GM12891 (cell line): ENCODE results near the gene RPH3AL.
A peak's percentile ranks its signal among the peaks of the same experiment; 100 is the strongest.
"Not testable (repeated sequence)": the region's sequence is repeated elsewhere in the genome, so short reads cannot be mapped to it uniquely, and the experiment has no call there.

Experiments
- DNase-seq: peaks from one replicate; pipeline ENCODE4 v3.0.0; 2011; ENCODE audit warnings: low spot score; ENCODE audit not compliant: insufficient read length
- FAIRE-seq: peaks from 2 replicates; lab custom pipeline; 2011; peaks lifted over from hg19 to GRCh38; lab: Jason Lieb, UNC
- PAX5 ChIP-seq: IDR thresholded peaks from 2 replicates; pipeline ENCODE4 v1.6.1; 2011; ENCODE audit warnings: low read length, moderate library complexity, mild to moderate bottlenecking; ENCODE audit not compliant: insufficient read depth, severe bottlenecking
- POLR2A ChIP-seq: IDR thresholded peaks from 2 replicates; pipeline ENCODE4 v1.6.1; 2011; ENCODE audit warnings: low read depth, low read length, control low read depth
- POLR2AphosphoS5 ChIP-seq: IDR thresholded peaks from 2 replicates; pipeline ENCODE4 v1.6.1; 2011; ENCODE audit warnings: low read depth, low read length, control low read depth
- POU2F2 ChIP-seq: IDR thresholded peaks from 2 replicates; pipeline ENCODE4 v1.6.1; 2011; ENCODE audit warnings: low read depth, mild to moderate bottlenecking, control low read depth, low read length, moderate library complexity
- SPI1 ChIP-seq: IDR thresholded peaks from 2 replicates; pipeline ENCODE4 v1.6.1; 2011; ENCODE audit warnings: low read depth, low read length, control low read depth
- TAF1 ChIP-seq: IDR thresholded peaks from 2 replicates; pipeline ENCODE4 v1.6.1; 2011; ENCODE audit warnings: low read depth, low read length, control low read depth

RPH3AL gene

GRCh38 chr17:171871-172270 is 180.7 kb downstream of the RPH3AL start:
- no peak for DNase-seq
- TF ChIP-seq SPI1 (no peak), TAF1 (no peak), POU2F2 (no peak), POLR2AphosphoS5 (no peak), POLR2A (no peak), PAX5 (no peak)
- FAIRE-seq: no peak

DNA sequence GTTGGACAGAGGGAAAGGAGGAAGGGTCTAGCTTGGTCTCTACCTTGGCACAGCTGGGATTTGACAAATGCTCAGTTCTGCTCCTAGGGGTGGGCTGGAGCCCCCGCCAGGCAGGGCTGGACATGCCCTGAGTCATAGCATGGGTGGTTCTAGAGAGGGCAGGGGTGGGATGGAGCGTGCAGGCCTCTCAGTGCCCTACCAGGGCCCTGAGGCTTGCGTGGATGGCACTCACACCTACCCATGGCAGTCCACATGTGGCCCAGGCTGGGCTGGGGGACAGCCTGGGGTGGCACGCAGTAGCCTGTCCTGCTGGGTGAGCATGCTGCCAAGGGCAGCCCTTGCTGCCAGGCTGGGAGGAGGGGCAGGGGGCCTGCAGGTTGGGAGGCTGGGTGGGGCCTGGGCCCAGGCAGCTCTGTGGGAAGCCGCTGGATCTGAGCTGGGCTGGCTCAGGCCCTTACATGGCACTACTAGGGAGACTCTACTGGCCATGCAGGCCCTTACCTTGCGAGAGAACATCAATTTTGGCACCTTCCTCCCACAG is 182.4 kb downstream of the RPH3AL start:
- no peak for FAIRE-seq
- no peak for TF ChIP-seq TAF1
- TF ChIP-seq POLR2A: no peak
- TF ChIP-seq SPI1: no peak
- TF ChIP-seq PAX5: no peak
- no peak for TF ChIP-seq POLR2AphosphoS5
- TF ChIP-seq POU2F2: no peak
- no peak for DNase-seq

- not testable (repeated sequence) for DNase-seq, FAIRE-seq
These were observed 184.0 kb downstream of the RPH3AL start for GRCh38 chr17:168614-169013.

- FAIRE-seq (no peak), DNase-seq (no peak)
- TF ChIP-seq POLR2A (no peak), PAX5 (no peak), POLR2AphosphoS5 (no peak), POU2F2 (no peak), SPI1 (no peak), TAF1 (no peak)
These were observed 186.7 kb downstream of the RPH3AL start for GRCh38 chr17:165939-166338.

GRCh38 chr17:164303-165235 is 188.0 kb downstream of the RPH3AL start:
- TF ChIP-seq POLR2A (no peak), SPI1 (no peak), POLR2AphosphoS5 (no peak), PAX5 (no peak), TAF1 (no peak), POU2F2 (no peak)
- DNase-seq (peak; percentile 63), FAIRE-seq (no peak)

- no peak for FAIRE-seq
- no peak for DNase-seq
- TF ChIP-seq POLR2A: no peak
- no peak for TF ChIP-seq POU2F2
- TF ChIP-seq PAX5: no peak
- no peak for TF ChIP-seq TAF1
- TF ChIP-seq POLR2AphosphoS5: no peak
- no peak for TF ChIP-seq SPI1
These were observed 189.0 kb downstream of the RPH3AL start for GRCh38 chr17:163514-164098.

GRCh38 chr17:162689-163088 is 189.9 kb downstream of the RPH3AL start:
- TF ChIP-seq SPI1: no peak
- no peak for TF ChIP-seq PAX5
- TF ChIP-seq POLR2A: no peak
- TF ChIP-seq POLR2AphosphoS5: no peak
- TF ChIP-seq TAF1: no peak
- no peak for TF ChIP-seq POU2F2
- DNase-seq: no peak
- FAIRE-seq: no peak
